Mesothelial cell of epicardium (in vitro differentiated cells): ENCODE data around the gene UXS1. TPM values are rescaled to one million over a fixed set of nuclear protein-coding genes. Genes with fewer than 3 reads are reported as not detected.

Experiments
- DNase-seq, 2 experiments: peaks; one replicate each; pipeline ENCODE4 v3.0.0; 2021; ENCODE audit warnings: low spot score in 2 of 2; ENCODE audit not compliant: unreplicated experiment in 2 of 2
- H3K27ac Mint-ChIP-seq: 2 replicates; pipeline ENCODE4 v1.8.0; 2021; ENCODE audit warnings: mixed read lengths
- H3K27me3 Mint-ChIP-seq: 2 replicates; pipeline ENCODE4 v1.8.0; 2021; ENCODE audit warnings: low read depth, mixed read lengths
- H3K36me3 Mint-ChIP-seq: 2 replicates; pipeline ENCODE4 v1.8.0; 2021; ENCODE audit warnings: mixed read lengths
- H3K4me1 Mint-ChIP-seq: 2 replicates; pipeline ENCODE4 v1.8.0; 2021; ENCODE audit warnings: mixed read lengths
- H3K4me3 Mint-ChIP-seq: 2 replicates; pipeline ENCODE4 v1.8.0; 2021; ENCODE audit warnings: mild to moderate bottlenecking, moderate library complexity, mixed read lengths
- H3K9me3 Mint-ChIP-seq: 2 replicates; pipeline ENCODE4 v1.8.0; 2021; ENCODE audit warnings: mixed read lengths
- total RNA-seq: library from RNA; stranded (reverse); gene quantifications from 3 replicates; pipeline ENCODE4 v1.2.1, GENCODE V29; 2021
- TF ChIP-seq, protein P1 (sequence below): fragments of 200-600 bp; sonication (generic); IDR thresholded peaks from one replicate; pipeline ENCODE4 v1.5.0; 2021; ENCODE audit warnings: antibody characterized with exemption; ENCODE audit not compliant: unreplicated experiment

Gene UXS1
- total RNA-seq, 1 donor from 2014 or later: 52.8 TPM

GRCh38 chr2:106097038-106098000, 96.8 kb downstream of the UXS1 start:
- Mint-ChIP-seq H3K4me1 (peaks cover 4% of the 10 kb centered on the region), H3K27ac (no peak overlapping the region), H3K36me3 (peaks cover 30% of the 10 kb centered on the region), H3K27me3 (no peaks in the 10 kb centered on the region), H3K4me3 (no peak overlapping the region), H3K9me3 (no peaks in the 10 kb centered on the region)
- TF ChIP-seq, protein P1, sequence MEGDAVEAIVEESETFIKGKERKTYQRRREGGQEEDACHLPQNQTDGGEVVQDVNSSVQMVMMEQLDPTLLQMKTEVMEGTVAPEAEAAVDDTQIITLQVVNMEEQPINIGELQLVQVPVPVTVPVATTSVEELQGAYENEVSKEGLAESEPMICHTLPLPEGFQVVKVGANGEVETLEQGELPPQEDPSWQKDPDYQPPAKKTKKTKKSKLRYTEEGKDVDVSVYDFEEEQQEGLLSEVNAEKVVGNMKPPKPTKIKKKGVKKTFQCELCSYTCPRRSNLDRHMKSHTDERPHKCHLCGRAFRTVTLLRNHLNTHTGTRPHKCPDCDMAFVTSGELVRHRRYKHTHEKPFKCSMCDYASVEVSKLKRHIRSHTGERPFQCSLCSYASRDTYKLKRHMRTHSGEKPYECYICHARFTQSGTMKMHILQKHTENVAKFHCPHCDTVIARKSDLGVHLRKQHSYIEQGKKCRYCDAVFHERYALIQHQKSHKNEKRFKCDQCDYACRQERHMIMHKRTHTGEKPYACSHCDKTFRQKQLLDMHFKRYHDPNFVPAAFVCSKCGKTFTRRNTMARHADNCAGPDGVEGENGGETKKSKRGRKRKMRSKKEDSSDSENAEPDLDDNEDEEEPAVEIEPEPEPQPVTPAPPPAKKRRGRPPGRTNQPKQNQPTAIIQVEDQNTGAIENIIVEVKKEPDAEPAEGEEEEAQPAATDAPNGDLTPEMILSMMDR: no peak
- no peak for DNase-seq

DNA sequence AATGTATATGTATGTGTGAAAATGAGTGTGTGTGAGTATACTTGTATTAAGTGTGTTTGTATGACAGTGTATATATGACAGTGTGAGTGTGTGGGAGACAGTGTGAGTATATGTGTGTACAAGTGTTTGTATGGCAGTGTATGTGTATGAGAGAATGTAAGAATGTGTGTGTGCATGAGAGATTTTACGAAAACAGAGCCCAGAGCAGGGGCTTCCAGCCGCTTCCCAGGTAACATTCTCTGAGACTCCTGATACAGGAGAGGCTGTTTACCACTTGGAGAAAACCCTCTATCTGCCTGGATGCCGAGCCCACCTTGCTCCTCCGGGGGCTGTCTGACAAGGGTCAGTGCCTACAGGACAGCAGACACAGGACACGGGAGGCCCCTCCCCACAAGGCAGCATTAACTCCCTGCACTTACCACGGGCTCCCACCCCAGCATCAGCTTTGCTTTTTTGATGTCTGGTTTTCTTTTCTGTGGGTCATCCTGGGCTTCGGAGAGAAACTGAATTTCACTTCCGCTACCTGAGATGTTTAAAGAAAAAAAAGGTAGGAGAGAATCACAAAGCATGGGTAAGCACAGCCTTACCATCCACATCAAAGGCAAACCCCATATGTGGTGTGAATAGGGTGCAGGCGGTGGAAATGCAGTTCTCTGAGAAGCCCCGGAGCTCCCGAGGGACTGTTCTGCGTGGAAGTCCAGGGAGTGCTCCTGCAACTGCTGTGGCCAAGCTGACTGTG, 97.6 kb downstream of the UXS1 start:
- peaks cover 4% of the 10 kb centered on the region for H3K4me1 Mint-ChIP-seq
- no peaks in the 10 kb centered on the region for H3K27me3 Mint-ChIP-seq
- H3K9me3 Mint-ChIP-seq: no peaks in the 10 kb centered on the region
- H3K4me3 Mint-ChIP-seq: no peak overlapping the region
- no peak for DNase-seq
- TF ChIP-seq, protein P1: no peak
- peaks cover 33% of the 10 kb centered on the region for H3K36me3 Mint-ChIP-seq
- H3K27ac Mint-ChIP-seq: no peak overlapping the region

DNA sequence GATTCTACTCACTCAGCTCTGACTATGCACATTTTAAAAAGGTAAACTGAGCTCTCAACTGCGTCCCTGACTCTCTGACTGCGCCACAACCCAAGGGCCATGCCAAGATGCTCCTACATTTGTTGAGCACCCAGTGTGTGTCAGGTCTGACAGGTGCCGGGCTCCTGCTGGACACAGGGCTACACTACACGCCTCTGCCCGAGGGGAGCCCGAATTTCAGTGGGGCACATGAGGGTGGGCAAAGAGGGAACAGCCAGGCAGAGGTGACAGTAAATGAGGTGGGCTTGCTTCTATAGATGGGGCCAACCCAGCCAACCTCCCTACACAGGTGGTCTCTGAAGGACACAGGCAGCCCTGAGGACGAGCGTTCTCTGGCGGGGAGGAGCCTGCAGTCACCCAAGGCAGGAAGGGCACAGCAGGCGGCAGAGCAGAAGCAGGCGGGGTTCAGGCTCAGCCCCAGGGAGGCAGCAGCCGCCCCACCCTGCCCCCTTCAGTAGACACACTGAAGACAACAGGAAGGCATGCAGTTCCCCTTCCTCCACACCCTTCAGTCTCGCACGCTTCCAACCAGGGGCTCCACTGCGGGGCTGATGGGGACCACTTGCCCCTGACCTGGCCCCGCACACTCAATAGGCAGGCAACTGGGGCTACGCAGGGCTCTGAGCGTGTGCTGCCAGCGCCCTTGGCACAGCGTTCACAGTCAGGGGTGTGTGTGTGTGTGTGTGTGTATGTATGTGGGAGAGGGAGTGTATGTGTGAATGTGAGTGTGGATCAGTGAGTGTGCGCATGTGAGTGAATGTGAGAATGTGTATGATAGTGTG, 98.4 kb downstream of the UXS1 start:
- Mint-ChIP-seq H3K27ac (no peak overlapping the region), H3K4me1 (peaks cover 4% of the 10 kb centered on the region), H3K27me3 (no peaks in the 10 kb centered on the region), H3K4me3 (no peak overlapping the region), H3K36me3 (peaks cover 37% of the 10 kb centered on the region), H3K9me3 (peaks cover 6% of the 10 kb centered on the region)
- TF ChIP-seq, protein P1: no peak
- DNase-seq: no peak

DNA sequence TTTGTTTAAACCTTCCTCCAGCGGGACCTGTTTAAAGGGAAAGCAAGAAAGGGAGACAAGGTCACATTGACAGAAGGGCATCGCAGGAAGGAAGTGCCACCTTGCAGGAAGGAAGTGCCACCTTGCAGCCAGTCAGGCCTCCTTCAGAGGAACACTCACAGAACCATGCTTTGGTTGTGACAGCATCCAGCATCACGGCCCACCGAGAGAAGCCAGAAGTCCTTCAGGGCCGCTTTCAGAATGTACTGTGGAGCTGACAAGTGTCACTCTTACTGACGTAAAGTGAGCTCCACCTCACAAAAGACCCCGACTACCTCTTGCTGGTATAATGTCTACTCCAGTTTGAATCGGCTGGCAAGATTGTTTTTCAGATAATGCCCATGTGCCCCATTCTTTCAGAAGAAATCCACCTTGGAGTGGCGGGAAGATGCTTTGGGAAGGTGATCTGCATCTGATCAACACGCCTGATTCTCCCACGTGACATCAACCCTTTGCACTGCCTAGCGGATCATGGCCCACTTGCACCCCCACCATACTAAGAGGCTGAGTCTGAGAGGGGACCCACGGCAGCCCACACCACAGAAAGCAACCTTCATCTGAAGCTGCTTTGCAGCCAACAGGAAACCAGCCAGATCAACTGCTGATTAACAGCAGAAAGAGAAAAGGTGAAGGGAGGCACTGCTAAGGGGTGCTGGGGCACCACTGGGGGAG, 99.8 kb downstream of the UXS1 start:
- DNase-seq: no peak
- Mint-ChIP-seq H3K27me3 (no peaks in the 10 kb centered on the region), H3K4me1 (peaks cover 4% of the 10 kb centered on the region), H3K4me3 (no peak overlapping the region), H3K27ac (peak overlapping the region; percentile 13), H3K9me3 (peaks cover 17% of the 10 kb centered on the region), H3K36me3 (peaks cover 38% of the 10 kb centered on the region)
- TF ChIP-seq, protein P1: no peak
